Choroid plexus epithelial cell (primary cell): ENCODE measurements around the gene COL18A1.

Experiments used
- DNase-seq: peaks from one replicate; pipeline ENCODE4 v3.0.0-alpha.2; 2010; ENCODE audit warnings: low read depth
- H3K4me3 ChIP-seq: 2 replicates; pipeline ENCODE4 v1.5.1; 2011; ENCODE audit warnings: low read depth, mild to moderate bottlenecking, control low read depth, low read length, moderate library complexity
- TF ChIP-seq, protein P1 (sequence below): conservative IDR thresholded peaks from 2 replicates; pipeline ENCODE4 v1.5.1; 2011; ENCODE audit warnings: low read depth, mild to moderate bottlenecking, control low read depth, inconsistent platforms, low read length, moderate library complexity

COL18A1 gene

GRCh38 chr21:45545691-45546531 lies 140.9 kb downstream of the COL18A1 start:
- H3K4me3 ChIP-seq = no peak overlapping the region
- TF ChIP-seq, protein P1, sequence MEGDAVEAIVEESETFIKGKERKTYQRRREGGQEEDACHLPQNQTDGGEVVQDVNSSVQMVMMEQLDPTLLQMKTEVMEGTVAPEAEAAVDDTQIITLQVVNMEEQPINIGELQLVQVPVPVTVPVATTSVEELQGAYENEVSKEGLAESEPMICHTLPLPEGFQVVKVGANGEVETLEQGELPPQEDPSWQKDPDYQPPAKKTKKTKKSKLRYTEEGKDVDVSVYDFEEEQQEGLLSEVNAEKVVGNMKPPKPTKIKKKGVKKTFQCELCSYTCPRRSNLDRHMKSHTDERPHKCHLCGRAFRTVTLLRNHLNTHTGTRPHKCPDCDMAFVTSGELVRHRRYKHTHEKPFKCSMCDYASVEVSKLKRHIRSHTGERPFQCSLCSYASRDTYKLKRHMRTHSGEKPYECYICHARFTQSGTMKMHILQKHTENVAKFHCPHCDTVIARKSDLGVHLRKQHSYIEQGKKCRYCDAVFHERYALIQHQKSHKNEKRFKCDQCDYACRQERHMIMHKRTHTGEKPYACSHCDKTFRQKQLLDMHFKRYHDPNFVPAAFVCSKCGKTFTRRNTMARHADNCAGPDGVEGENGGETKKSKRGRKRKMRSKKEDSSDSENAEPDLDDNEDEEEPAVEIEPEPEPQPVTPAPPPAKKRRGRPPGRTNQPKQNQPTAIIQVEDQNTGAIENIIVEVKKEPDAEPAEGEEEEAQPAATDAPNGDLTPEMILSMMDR = no peak
- no peak for DNase-seq

- DNase-seq = no peak
- TF ChIP-seq, protein P1 = no peak
- no peak overlapping the region for H3K4me3 ChIP-seq
Observed at GRCh38 chr21:45546636-45547544, 141.9 kb downstream of the COL18A1 start.

- H3K4me3 ChIP-seq = no peak overlapping the region
- DNase-seq = no peak
- TF ChIP-seq, protein P1 = no peak
Observed at GRCh38 chr21:45547545-45547900, 142.6 kb downstream of the COL18A1 start.

DNA sequence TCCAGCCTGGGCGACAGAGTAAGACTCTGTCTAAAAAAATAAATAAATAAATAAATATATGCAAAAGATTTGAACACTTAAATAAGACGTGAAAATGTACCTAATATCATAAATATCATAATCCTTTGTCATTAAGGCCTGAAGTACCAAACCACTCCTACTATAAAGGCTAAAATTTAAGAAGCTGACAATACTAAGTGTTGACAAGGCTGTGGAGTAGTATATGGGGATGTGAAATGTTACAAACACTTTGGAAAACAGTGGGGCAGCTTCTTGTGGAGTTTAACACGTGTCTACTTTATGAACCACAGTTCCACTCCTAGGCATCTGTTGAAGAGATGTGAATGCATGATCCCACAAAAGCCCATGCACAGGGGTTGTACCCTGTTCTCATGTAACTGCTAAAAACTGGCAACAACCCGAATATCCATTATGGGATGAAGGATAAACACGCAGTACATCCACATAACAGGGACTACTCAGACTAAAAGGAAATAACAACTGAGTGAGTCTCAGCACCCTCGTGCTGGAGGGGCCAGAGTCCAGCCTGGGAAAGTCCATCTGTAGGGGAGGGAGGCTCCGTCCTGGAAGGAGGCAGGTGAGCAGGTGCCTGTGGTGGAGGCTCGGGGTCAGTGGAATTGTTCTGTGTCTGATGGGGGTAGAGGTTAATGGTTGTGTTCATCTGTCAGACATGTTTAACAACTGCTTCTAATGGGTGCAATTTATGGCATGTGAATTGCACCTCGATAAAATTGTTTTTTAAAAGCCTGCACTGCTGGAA lies 143.9 kb downstream of the COL18A1 start:
- TF ChIP-seq, protein P1 = no peak
- no peak overlapping the region for H3K4me3 ChIP-seq
- no peak for DNase-seq

DNA sequence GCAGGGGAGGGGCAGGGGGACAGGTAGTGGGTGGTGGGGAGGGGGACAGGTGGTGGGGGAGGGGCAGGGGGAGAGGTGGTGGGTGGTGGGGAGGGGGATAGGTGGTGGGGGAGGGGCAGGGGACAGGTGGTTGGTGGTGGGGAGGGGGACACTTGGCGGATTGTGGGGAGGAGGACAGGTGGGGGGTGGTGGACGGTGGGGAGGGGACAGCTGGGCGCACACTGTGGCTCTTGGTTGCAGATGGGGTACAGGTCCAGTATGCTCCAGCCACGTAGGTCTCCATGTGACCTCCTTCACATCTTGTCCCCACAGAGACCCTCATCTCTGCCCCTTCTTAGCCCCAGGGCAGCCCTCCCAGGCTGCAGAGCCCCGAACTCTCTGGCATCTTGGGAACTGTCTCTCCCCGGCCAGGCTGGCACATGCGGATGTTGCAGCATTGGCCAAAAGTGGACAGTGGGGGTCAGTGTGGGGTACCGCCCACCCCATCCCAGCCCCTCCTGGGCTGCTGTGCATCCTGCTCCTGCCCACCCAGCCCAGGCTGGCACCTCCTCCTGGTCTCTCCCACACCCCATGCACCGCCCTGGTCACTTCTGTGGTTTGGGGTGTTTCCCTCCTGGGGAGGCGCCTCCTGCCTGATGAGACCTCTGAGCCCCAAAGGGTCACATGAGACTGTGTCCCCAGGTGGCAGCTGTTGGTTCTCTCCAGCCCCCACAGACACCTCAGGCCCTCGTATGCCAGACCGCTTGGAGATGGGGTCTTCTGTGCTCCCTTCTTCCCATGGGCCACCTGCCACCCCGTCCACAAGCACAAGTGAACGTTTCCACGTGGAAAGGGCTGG lies 144.9 kb downstream of the COL18A1 start:
- TF ChIP-seq, protein P1 = no peak
- H3K4me3 ChIP-seq = no peak overlapping the region
- DNase-seq = no peak
